ENCODE results near the gene SCRG1.

Gene SCRG1

DNA sequence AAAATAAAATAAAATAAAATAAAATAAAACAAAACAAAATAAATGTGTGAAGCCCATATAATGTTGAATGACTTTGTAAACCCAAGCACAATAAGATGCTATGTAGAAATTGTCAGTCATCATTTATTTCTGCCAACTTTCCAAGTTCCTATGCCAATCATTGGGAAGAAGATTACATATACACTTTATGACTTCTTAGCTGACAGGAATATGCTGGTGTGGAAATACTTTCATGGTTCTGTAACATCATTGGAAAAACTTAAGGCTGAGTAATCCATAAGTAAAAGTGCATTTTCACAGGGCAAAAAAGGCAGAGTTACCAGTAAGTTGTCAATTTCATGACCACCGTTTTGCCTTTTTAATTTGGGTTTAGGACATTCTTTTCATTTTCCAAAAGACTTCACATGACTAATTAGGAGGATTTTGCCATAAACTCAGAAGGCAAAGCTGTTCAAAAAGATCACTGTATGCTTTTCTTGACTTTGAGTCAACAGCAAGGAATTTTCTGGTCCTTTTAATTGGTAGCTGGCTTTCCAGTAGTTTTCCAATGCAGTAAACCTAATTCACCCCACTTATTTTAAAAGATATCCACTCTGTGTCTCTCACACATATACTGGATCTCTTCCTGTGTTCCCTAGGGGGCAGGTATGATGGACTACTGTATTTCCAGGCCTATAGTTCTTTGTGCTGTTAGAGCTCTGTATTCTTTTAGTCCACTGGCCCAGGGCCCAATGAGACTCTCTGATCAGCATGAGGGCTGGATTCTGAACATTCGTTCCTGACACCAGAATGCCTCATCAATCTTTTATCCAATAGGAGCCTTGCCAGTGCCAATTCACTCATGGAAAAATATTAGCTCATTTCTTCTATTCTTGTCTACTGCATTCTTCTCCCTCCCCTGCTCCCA, 26.2 kb upstream of the SCRG1 start:
- in situ Hi-C loops (cut with HindIII; ENCODE audit: low sequenced_read_pairs) = loop anchor here (5.0 kb wide), 1 partner anchor 52 kb away; no protein-coding TSS in a partner anchor
- TF ChIP-seq, protein P1, sequence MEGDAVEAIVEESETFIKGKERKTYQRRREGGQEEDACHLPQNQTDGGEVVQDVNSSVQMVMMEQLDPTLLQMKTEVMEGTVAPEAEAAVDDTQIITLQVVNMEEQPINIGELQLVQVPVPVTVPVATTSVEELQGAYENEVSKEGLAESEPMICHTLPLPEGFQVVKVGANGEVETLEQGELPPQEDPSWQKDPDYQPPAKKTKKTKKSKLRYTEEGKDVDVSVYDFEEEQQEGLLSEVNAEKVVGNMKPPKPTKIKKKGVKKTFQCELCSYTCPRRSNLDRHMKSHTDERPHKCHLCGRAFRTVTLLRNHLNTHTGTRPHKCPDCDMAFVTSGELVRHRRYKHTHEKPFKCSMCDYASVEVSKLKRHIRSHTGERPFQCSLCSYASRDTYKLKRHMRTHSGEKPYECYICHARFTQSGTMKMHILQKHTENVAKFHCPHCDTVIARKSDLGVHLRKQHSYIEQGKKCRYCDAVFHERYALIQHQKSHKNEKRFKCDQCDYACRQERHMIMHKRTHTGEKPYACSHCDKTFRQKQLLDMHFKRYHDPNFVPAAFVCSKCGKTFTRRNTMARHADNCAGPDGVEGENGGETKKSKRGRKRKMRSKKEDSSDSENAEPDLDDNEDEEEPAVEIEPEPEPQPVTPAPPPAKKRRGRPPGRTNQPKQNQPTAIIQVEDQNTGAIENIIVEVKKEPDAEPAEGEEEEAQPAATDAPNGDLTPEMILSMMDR (IDR thresholded peaks at IDR 0.05; ENCODE audit: low read depth, low read length, missing control alignments) = peak; percentile 9
- peak; percentile 85 for DNase-seq (ENCODE audit: low read depth)
- H3K4me3 ChIP-seq (ENCODE audit: low read depth, low read length) = no peak overlapping the region

DNA sequence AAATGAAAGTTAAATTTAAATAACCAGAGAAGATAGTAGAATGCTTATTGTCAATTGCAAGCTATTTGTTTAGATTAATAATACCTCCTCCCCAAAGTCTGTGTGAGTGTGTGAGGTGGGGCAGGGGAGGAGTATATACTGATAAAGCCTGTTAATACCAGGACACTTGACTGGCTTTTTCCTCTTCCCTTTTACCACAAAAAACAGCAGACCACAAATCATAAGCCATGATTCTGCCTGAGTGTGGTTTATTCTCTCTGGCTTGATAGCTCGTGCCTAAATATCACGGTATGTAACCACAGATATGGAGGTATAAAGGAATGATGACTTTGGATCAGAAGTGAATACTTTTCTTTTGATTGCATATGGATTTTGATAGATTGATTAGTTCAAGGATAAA, 21.9 kb upstream of the SCRG1 start:
- in situ Hi-C loops (cut with HindIII; ENCODE audit: low sequenced_read_pairs) = no loop called here
- TF ChIP-seq, protein P1 (IDR thresholded peaks at IDR 0.05; ENCODE audit: low read depth, low read length, missing control alignments) = no peak
- DNase-seq (ENCODE audit: low read depth) = peak; percentile 37
- no peak overlapping the region for H3K4me3 ChIP-seq (ENCODE audit: low read depth, low read length)

DNA sequence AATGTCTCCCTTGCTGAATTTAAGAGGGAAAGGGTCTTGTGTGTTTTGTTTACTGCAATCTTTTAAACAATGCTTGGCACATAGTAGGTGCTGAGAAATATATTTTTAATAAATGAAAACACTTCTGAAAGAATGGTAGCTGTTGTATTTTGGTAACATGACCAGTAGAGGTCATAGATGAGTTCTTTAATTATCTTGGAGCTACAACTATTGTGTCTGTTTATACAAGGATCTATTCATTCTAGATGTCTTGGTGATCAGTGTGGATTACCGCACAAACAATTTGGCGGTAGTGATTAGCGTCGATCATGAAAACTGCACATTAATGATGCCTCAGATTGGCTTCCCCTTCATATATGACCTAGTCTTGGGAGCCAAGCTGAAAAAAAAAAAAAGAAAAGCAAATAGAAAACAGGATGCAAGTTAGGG, 21.4 kb upstream of the SCRG1 start:
- TF ChIP-seq, protein P1 (IDR thresholded peaks at IDR 0.05; ENCODE audit: low read depth, low read length, missing control alignments) = peak; percentile 12
- no peak overlapping the region for H3K4me3 ChIP-seq (ENCODE audit: low read depth, low read length)
- in situ Hi-C loops (cut with HindIII; ENCODE audit: low sequenced_read_pairs) = no loop called here
- no peak for DNase-seq (ENCODE audit: low read depth)

DNA sequence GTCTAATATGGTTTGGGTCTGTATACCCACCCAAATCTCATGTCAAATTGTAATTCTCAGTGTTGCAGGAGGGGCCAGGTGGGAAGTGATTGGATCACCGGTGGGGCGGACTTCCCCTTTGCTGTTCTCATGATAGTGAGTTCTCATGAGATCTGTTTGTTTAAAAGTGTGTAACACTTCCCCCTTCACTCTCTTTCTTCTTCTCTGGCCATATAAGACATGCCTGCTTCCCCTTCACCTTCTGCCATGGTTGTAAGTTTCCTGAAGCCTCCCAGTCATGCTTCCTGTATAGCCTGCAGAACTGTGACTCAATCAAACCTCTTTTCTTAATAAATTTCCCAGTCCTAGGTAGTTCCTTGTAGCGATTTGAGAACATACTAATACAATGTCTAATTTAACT, 19.7 kb upstream of the SCRG1 start:
- TF ChIP-seq, protein P1 (IDR thresholded peaks at IDR 0.05; ENCODE audit: low read depth, low read length, missing control alignments) = no peak
- in situ Hi-C loops (cut with HindIII; ENCODE audit: low sequenced_read_pairs) = no loop called here
- no peak overlapping the region for H3K4me3 ChIP-seq (ENCODE audit: low read depth, low read length)
- no peak for DNase-seq (ENCODE audit: low read depth)

DNA sequence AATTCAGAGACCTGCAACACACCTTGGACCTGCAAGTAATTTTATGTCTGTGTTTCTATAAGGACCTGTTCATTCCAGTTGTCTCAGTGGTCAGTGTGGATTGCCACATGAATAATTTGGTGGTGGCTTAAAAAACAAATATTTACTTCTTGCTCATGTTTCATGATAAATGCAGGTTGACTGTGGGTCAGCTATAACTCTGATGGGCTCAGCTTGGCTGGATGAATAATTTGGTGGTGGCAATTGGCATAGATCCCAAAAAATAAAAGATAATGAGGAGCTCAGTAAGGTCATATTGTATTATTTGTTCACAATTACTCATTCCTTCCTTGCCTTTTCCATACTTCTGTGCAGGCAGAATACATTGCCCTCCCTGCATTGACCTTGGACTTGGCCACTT, 18.9 kb upstream of the SCRG1 start:
- DNase-seq (ENCODE audit: low read depth) = no peak
- H3K4me3 ChIP-seq (ENCODE audit: low read depth, low read length) = no peak overlapping the region
- TF ChIP-seq, protein P1 (IDR thresholded peaks at IDR 0.05; ENCODE audit: low read depth, low read length, missing control alignments) = no peak
- in situ Hi-C loops (cut with HindIII; ENCODE audit: low sequenced_read_pairs) = no loop called here

DNA sequence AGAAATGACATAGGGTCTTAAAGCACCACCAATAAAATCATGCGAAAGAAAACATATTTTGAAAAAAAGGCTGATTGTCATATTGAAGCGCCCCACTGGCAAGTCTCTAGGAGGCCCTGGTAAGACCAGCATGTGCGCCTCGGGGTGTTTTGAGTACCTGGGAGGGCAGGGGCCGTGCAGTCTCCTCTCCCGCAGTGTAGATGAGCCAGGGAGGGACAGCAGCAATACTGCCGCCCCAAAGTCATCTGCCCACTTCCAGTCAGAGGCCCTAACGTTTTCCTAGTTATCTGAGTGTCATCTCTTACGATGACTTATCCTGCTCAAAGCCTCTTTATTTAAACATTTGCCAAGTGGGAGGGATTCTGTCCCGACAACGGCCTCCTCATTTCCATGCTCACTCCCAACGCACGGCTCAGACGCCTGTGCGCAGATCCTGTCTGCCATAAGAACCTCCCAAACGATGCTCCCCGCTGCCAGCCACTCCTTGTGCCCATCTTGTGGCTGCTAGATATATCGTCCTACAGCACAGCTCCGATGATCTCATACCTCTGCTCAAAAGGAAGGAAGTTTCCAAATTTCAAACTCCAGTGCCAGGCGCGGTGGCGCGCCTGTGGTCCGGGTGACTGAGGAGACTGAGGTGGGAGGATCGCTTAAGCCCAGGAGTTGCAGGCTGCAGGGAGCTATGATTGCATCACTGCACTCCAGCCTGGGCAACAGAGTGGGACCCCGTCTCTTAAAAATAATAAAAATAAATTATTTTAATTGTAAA, 17.2 kb upstream of the SCRG1 start:
- DNase-seq (ENCODE audit: low read depth) = no peak
- no peak overlapping the region for H3K4me3 ChIP-seq (ENCODE audit: low read depth, low read length)
- TF ChIP-seq, protein P1 (IDR thresholded peaks at IDR 0.05; ENCODE audit: low read depth, low read length, missing control alignments) = no peak
- in situ Hi-C loops (cut with HindIII; ENCODE audit: low sequenced_read_pairs) = no loop called here

All from astrocyte of the cerebellum (primary cell).